SK-N-SH (cell line): Measurements from ENCODE around the gene TMEM9. TPM values are rescaled to one million over a fixed set of nuclear protein-coding genes. Genes with fewer than 3 reads are reported as not detected.

Source experiments
- CTCF ChIA-PET: fragments of 300-600, 350-600 bp; formaldehyde crosslinking; extraction: SDS; loops from one replicate; lab custom pipeline; 2021; lab: Yijun Ruan, JAX
- POLR2A ChIA-PET: fragments of 350-600 bp; sonication (Branson Sonifier 250); formaldehyde crosslinking; extraction: SDS; loops from one replicate; lab custom pipeline; 2020; ENCODE audit warnings: antibody characterized with exemption, inconsistent platforms; lab: Yijun Ruan, JAX
- DNase-seq: peaks from one replicate; pipeline ENCODE4 v3.0.0; 2012
- H2AFZ ChIP-seq: fragments of 200-600 bp; sonication (generic); 2 replicates; pipeline ENCODE4 v1.8.1; 2016; ENCODE audit warnings: antibody characterized with exemption, mild to moderate bottlenecking, low read depth
- H3F3A ChIP-seq: fragments of 200-600 bp; sonication (generic); replicated peaks from 2 replicates; pipeline ENCODE3; 2016; ENCODE audit warnings: antibody characterized with exemption, mild to moderate bottlenecking; ENCODE audit not compliant: insufficient read depth
- H3K27ac ChIP-seq, 2 experiments: fragments of 200-500 bp in 1 of 2; fragments of 200-600 bp in 1 of 2; sonication (Bioruptor generic) in 1 of 2; sonication (generic), shearing (Covaris generic) in 1 of 2; 2 replicates each; pipeline versions ENCODE4 v1.5.1 to v1.6.1; 2014 to 2016; ENCODE audit warnings: low read depth in 2 of 2, inconsistent platforms in 1 of 2, low read length in 1 of 2, mild to moderate bottlenecking in 1 of 2, mixed read lengths in 1 of 2
- H3K27me3 ChIP-seq: fragments of 200-600 bp; sonication (generic), shearing (Covaris generic); 2 replicates; pipeline ENCODE4 v1.6.1; 2016; ENCODE audit warnings: mixed run types; ENCODE audit not compliant: insufficient read depth
- H3K36me3 ChIP-seq, 2 experiments: fragments of 200-500 bp in 1 of 2; fragments of 200-600 bp in 1 of 2; sonication (Bioruptor generic) in 1 of 2; sonication (generic) in 1 of 2; replicated peaks in 1 of 2; 2 replicates each; pipeline versions ENCODE3 to v1.5.1; 2014 to 2016; ENCODE audit warnings: low read length in 1 of 2, mild to moderate bottlenecking in 1 of 2; ENCODE audit not compliant: insufficient read depth in 2 of 2, control insufficient read depth in 1 of 2
- H3K4me1 ChIP-seq, 2 experiments: fragments of 200-500 bp in 1 of 2; fragments of 200-600 bp in 1 of 2; sonication (Bioruptor generic) in 1 of 2; sonication (generic), shearing (Covaris generic) in 1 of 2; 2 replicates each; pipeline versions ENCODE4 v1.5.1 to v1.6.1; 2014 to 2016; ENCODE audit warnings: low read depth in 1 of 2, low read length in 1 of 2, mixed run types in 1 of 2; ENCODE audit not compliant: insufficient read depth in 2 of 2, control insufficient read depth in 1 of 2
- H3K4me2 ChIP-seq: fragments of 200-600 bp; sonication (generic), shearing (Covaris generic); 2 replicates; pipeline ENCODE4 v1.6.1; 2017; ENCODE audit warnings: mixed run types
- H3K4me3 ChIP-seq, 2 experiments: fragments of 200-500 bp in 1 of 2; fragments of 200-600 bp in 1 of 2; sonication (Bioruptor generic) in 1 of 2; sonication (generic), shearing (Covaris generic) in 1 of 2; 2 replicates each; pipeline versions ENCODE4 v1.5.1 to v1.8.1; 2014 to 2016; ENCODE audit warnings: low read depth in 2 of 2, inconsistent platforms in 1 of 2, low read length in 1 of 2, mild to moderate bottlenecking in 1 of 2, mixed read lengths in 1 of 2, moderate library complexity in 1 of 2
- H3K79me2 ChIP-seq: fragments of 200-600 bp; sonication (generic); 2 replicates; pipeline ENCODE4 v1.8.1; 2017; ENCODE audit warnings: mild to moderate bottlenecking; ENCODE audit not compliant: insufficient read depth
- H3K9ac ChIP-seq: fragments of 200-600 bp; sonication (generic); 2 replicates; pipeline ENCODE4 v1.6.1; 2017; ENCODE audit warnings: mixed run types
- H3K9me2 ChIP-seq: fragments of 200-600 bp; sonication (generic); 2 replicates; pipeline ENCODE4 v1.6.1; 2017; ENCODE audit warnings: mixed run types
- H3K9me3 ChIP-seq: fragments of 200-600 bp; sonication (generic); 2 replicates; pipeline ENCODE4 v1.6.1; 2017; ENCODE audit warnings: mixed run types, mild to moderate bottlenecking, moderate library complexity
- H4K20me1 ChIP-seq: fragments of 200-600 bp; sonication (generic); 2 replicates; pipeline ENCODE4 v1.6.1; 2017; ENCODE audit warnings: mild to moderate bottlenecking, mixed run types; ENCODE audit not compliant: insufficient read depth
- EP300 ChIP-seq, 2 experiments: IDR thresholded peaks; 2 replicates each; pipeline versions ENCODE4 v1.4.0 to v1.6.1; 2012; ENCODE audit warnings: borderline replicate concordance in 1 of 2, low read depth in 1 of 2, low read length in 1 of 2
- FOXM1 ChIP-seq: IDR thresholded peaks from 2 replicates; pipeline ENCODE4 v1.4.0; 2012; ENCODE audit warnings: low read depth, mild to moderate bottlenecking
- GABPA ChIP-seq: IDR thresholded peaks from 2 replicates; pipeline ENCODE4 v1.4.0; 2012; ENCODE audit warnings: low read depth, mild to moderate bottlenecking
- IRF3 ChIP-seq: fragments of 150-350 bp; IDR thresholded peaks from 2 replicates; pipeline ENCODE4 v1.6.1; 2016; ENCODE audit warnings: mild to moderate bottlenecking, low read depth, low read length
- JUND ChIP-seq: IDR thresholded peaks from 2 replicates; pipeline ENCODE4 v1.4.0; 2012
- PBX3 ChIP-seq: IDR thresholded peaks from 2 replicates; pipeline ENCODE4; 2012
- REST ChIP-seq: IDR thresholded peaks from 2 replicates; pipeline ENCODE4 v1.6.1; 2012; ENCODE audit warnings: mild to moderate bottlenecking, low read depth, low read length, moderate library complexity
- WGBS: methylation state at CpG from one replicate; pipeline ENCODE4 v1.1.6; 2017; ENCODE audit warnings: low lambda C conversion rate; 5-methylcytosine and 5-hydroxymethylcytosine counted together
- polyA plus RNA-seq, 3 experiments: library from polyadenylated mRNA; depleted of rRNA; stranded (reverse); fragments of >200 nt; gene quantifications; 2 replicates each; pipeline ENCODE4 v1.2.3, GENCODE V29; 2012

TMEM9 gene
- polyA plus RNA-seq, 1 of the 3 experiments (the other 2 are of a cell fraction) = 126 TPM

- no peaks in the 10 kb centered on the region for H3K36me3 ChIP-seq
- ChIA-PET CTCF (interaction anchor here (1.2 kb wide), 1 partner anchor 9 kb away, joined by 3 read pairs; no protein-coding TSS in a partner anchor), POLR2A (no interaction called here)
- TF ChIP-seq JUND = no peak
- TF ChIP-seq GABPA = no peak
- no peak for TF ChIP-seq IRF3
- TF ChIP-seq EP300 (IDR thresholded peaks at IDR 0.05; ENCODE audit: borderline replicate concordance in 1 of 2, low read depth in 1 of 2, low read length in 1 of 2) = no peak
- H3K27me3 ChIP-seq = no peaks in the 10 kb centered on the region
- no peaks in the 10 kb centered on the region for H4K20me1 ChIP-seq
- no peaks in the 10 kb centered on the region for H3K9me2 ChIP-seq
- no peak overlapping the region for H3K4me3 ChIP-seq
- H3K27ac ChIP-seq = no peak overlapping the region
- no peak for DNase-seq
- no peak overlapping the region for H2AFZ ChIP-seq
- H3K79me2 ChIP-seq = no peaks in the 10 kb centered on the region
- H3K9ac ChIP-seq = no peak overlapping the region
- no CpG with 5 or more reads among the region's 2 CpGs for WGBS
- no peaks in the 10 kb centered on the region for H3F3A ChIP-seq
- H3K4me2 ChIP-seq = no peak overlapping the region
- H3K4me1 ChIP-seq = no peaks in the 10 kb centered on the region
- no peaks in the 10 kb centered on the region for H3K9me3 ChIP-seq
These were observed 22.7 kb upstream of the TMEM9 start for GRCh38 chr1:201176940-201177339.

GRCh38 chr1:201175820-201176500 lies 21.7 kb upstream of the TMEM9 start:
- Histone ChIP-seq H3K4me2 (no peak overlapping the region), H3K9me2 (no peaks in the 10 kb centered on the region), H4K20me1 (no peaks in the 10 kb centered on the region), H3K9ac (no peak overlapping the region), H3K4me3 (no peak overlapping the region), H3K79me2 (no peaks in the 10 kb centered on the region), H3F3A (no peaks in the 10 kb centered on the region), H3K27me3 (no peaks in the 10 kb centered on the region), H3K27ac (no peak overlapping the region), H3K9me3 (no peaks in the 10 kb centered on the region), H3K36me3 (no peaks in the 10 kb centered on the region), H2AFZ (no peak overlapping the region), H3K4me1 (peaks cover 0 to 4% of the 10 kb centered on the region in 2 experiments; a peak in 1 of 4 replicates)
- ChIA-PET CTCF (interaction anchor here (0.8 to 2.0 kb wide), 5 partner anchors 9 to 185 kb away, joined by 3 to 4 read pairs (median 3); partner anchors contain the start of gene TMEM9), POLR2A (no interaction called here)
- DNase-seq = no peak
- no peak for TF ChIP-seq FOXM1
- no peak for TF ChIP-seq REST
- TF ChIP-seq PBX3 = no peak
- WGBS = 81% methylated on average over 4 of the region's 7 CpGs
